Neural progenitor cell (in vitro differentiated cells): Measurements from ENCODE around the gene TRMT61A.

Experiments
- CTCF ChIP-seq: fragments of 200-600 bp; sonication (generic); IDR thresholded peaks from 2 replicates; pipeline ENCODE4 v1.5.1; 2017; ENCODE audit warnings: antibody characterized with exemption, mild to moderate bottlenecking
- EZH2phosphoT487 ChIP-seq: fragments of 200-600 bp; sonication (generic); IDR thresholded peaks from 2 replicates; pipeline ENCODE4 v1.6.1; 2017; ENCODE audit warnings: antibody characterized with exemption

DNA sequence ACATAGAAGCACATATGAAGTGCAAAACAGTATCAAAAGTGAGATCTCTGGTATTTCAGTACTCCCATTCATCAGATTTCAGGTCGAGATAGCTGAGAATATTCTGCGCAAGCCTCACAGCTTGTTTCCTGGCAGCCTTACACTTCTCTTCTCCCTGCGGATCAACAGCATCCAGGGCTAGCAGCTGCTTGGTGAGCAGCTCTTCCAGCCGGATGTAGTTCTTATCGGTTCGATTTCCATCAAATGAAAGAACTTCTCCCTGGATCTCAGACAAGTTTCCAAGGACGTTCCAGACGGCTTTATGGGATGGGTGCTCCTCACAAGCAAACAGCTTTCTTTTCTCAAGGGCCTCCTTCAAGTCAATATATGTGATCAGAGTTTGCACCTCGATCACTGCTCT lies 30.8 kb downstream of the TRMT61A start:
- TF ChIP-seq CTCF (no peak), EZH2phosphoT487 (no peak)
